HUES48 (cell line): ENCODE measurements around the gene HCST.
"Not testable (repeated sequence)": the region's sequence is repeated elsewhere in the genome, so short reads cannot be mapped to it uniquely, and the experiment has no call there.

Experiments used
- H3K27ac ChIP-seq: one replicate; pipeline ENCODE4 v1.7.0; 2013; ENCODE audit warnings: low read depth, low read length, inconsistent platforms
- H3K27me3 ChIP-seq: 2 replicates; pipeline ENCODE4 v1.6.1; 2013; ENCODE audit warnings: mild to moderate bottlenecking, low read length; ENCODE audit not compliant: control insufficient read depth, insufficient read depth
- H3K36me3 ChIP-seq: 2 replicates; pipeline ENCODE4 v1.6.1; 2013; ENCODE audit warnings: low read length; ENCODE audit not compliant: control insufficient read depth, insufficient read depth
- H3K4me1 ChIP-seq: 2 replicates; pipeline ENCODE4 v1.6.1; 2013; ENCODE audit warnings: mild to moderate bottlenecking, low read length; ENCODE audit not compliant: control insufficient read depth, insufficient read depth
- H3K4me3 ChIP-seq: 2 replicates; pipeline ENCODE4 v1.5.1; 2013; ENCODE audit warnings: mild to moderate bottlenecking, low read depth, low read length
- H3K9ac ChIP-seq: 2 replicates; pipeline ENCODE4 v1.6.1; 2013; ENCODE audit warnings: mild to moderate bottlenecking, low read depth, low read length, moderate library complexity
- H3K9me3 ChIP-seq: 2 replicates; pipeline ENCODE4 v1.6.1; 2013; ENCODE audit warnings: low read length; ENCODE audit not compliant: control insufficient read depth, insufficient read depth

The HCST gene

DNA sequence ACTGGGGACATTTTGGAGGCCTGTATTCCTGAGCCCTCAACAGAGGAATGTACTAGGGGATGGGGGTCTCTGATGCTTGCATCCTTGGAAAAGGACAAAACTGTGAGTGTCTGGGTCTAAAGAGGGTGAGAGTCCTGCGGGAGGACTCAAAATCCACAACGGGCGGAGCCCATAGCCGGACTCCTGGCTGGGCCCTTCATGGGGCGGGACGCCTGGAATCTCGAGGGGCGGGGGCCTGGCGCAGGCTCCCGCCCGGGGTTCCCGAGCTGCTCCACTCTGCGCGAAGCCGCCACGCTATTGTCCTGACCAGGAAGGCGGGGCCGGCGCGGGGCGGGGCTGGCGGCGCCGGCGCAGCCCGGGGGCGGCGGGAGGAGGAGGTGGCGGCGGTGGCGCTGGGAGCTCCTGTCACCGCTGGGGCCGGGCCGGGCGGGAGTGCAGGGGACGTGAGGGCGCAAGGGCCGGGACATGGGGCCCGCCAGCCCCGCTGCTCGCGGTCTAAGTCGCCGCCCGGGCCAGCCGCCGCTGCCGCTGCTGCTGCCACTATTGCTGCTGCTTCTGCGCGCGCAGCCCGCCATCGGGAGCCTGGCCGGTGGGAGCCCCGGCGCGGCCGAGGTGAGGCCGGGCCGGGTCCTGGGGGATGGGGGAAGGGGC lies 34.0 kb upstream of the HCST start, which contains the start of gene APLP1:
TSS of gene APLP1 (plus strand) at position 403 of the 651 bp plus-strand sequence. CDS start at position 466, 63 bp downstream.
- Histone ChIP-seq H3K4me1 (peaks cover 2% of the 10 kb centered on the region; the same call in 1 of the 2 replicates), H3K9me3 (no peaks in the 10 kb centered on the region), H3K27me3 (peaks cover 29% of the 10 kb centered on the region), H3K27ac (peak within 1 kb of the TSS; percentile 68), H3K9ac (no peak within 1 kb of the TSS), H3K36me3 (no peaks in the 10 kb centered on the region), H3K4me3 (peak within 1 kb of the TSS; percentile 62)

DNA sequence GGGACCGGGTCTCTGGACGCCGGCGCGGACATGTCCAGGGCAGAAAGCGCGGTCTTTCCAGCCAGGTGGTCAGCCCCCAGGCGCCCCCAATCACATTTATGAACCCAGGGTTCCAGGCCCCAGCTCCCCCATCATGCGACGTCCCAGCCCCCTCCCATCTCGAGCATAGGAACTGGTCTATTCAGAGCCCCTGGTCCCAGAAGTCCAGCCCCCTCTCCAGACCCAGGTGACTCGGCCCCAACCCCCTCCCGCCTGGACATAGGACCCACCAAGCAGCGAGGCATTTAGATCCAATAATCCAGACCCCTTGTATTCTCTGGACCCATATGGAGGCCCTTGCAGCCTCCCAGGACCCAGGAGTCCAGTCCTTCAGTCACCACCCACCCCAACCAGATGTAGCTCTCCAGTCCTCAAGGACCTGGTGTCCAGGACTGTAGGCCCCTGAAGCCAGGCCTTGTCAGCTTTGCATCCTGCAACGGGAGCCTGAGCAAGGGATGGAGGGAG lies 33.5 kb upstream of the HCST start:
- Histone ChIP-seq H3K9me3 (no peaks in the 10 kb centered on the region), H3K27me3 (peaks cover 29% of the 10 kb centered on the region), H3K4me1 (peaks cover 2% of the 10 kb centered on the region; the same call in 1 of the 2 replicates), H3K27ac (no peak overlapping the region), H3K4me3 (peak overlapping the region; percentile 62), H3K9ac (no peak overlapping the region), H3K36me3 (no peaks in the 10 kb centered on the region)

DNA sequence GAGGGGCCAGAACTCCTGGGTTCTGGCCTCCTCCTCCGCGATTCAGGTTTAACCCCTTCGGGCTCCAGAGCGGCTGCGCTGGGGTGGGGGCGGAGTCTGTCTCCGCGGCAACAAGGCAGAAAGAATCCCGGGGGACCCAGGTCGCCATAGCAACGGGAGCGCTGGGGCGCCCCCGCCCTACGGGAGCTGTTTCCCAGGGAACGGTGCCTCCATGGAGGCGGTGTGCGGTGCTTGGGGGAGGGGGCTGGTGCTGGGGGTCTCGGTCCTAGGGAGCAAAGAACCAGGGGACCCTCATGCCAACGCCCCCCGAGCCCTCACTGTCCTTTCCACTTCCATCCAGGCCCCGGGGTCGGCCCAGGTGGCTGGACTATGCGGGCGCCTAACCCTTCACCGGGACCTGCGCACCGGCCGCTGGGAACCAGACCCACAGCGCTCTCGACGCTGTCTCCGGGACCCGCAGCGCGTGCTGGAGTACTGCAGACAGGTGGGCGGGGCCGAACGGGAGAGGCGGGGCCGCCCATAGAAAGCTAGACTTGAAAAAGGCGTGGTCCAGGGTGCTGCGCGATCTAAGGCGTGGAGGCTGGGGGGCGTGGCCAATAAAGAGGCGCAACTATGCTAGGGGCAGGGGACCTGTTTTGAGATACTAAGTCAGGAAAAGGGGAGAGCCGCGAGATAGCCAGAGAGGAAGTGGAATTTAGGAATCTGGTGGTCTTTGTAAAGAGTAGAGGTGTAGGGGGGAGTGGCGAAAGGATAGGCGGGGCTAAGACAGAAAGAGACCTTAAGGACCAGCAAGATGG lies 32.8 kb upstream of the HCST start:
- no peaks in the 10 kb centered on the region for H3K36me3 ChIP-seq
- no peaks in the 10 kb centered on the region for H3K9me3 ChIP-seq
- H3K27me3 ChIP-seq: peaks cover 29% of the 10 kb centered on the region
- H3K27ac ChIP-seq: peak overlapping the region; percentile 68
- H3K4me3 ChIP-seq: peak overlapping the region; percentile 62
- H3K4me1 ChIP-seq: peaks cover 2% of the 10 kb centered on the region; the same call in 1 of the 2 replicates
- no peak overlapping the region for H3K9ac ChIP-seq

DNA sequence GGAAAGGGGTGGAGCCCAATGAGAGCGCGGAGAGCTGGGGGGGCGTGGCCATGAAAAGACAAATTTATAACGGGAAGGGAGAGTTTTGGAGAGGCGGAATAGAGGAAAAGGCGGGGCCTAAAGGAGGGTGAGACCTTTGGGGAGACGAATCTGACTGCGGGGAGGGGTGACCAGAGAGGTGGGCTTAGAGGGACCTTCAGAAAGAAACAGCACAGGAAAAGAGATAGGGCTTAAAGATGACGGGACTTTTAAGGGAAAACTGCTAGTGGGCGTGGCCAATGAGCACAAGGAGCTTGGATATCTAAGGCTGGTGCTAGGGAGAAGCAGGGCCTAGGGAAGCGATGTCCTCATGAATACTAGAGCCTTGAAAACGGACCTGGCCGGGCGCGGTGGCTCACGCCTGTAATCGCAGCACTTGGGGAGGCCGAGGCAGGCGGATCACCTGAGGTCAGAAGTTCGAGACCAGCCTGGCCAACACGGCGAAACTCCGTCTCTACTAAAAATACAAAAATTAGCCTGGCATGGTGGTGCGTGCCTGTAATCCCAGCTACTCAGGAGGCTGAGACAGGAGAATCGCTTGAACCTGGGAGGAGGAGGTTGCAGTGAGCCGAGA lies 32.1 kb upstream of the HCST start:
- peak overlapping the region; percentile 62 for H3K4me3 ChIP-seq
- H3K9me3 ChIP-seq, H3K9ac ChIP-seq, H3K36me3 ChIP-seq, H3K4me1 ChIP-seq, H3K27ac ChIP-seq: not testable (repeated sequence)
- H3K27me3 ChIP-seq: peaks cover 29% of the 10 kb centered on the region

GRCh38 chr19:35870798-35871197 lies 31.5 kb upstream of the HCST start:
- H3K9ac ChIP-seq: no peak overlapping the region
- H3K27me3 ChIP-seq: peaks cover 25% of the 10 kb centered on the region
- H3K4me1 ChIP-seq: peaks cover 2% of the 10 kb centered on the region; the same call in 1 of the 2 replicates
- no peaks in the 10 kb centered on the region for H3K36me3 ChIP-seq
- no peak overlapping the region for H3K4me3 ChIP-seq
- no peaks in the 10 kb centered on the region for H3K9me3 ChIP-seq
- no peak overlapping the region for H3K27ac ChIP-seq

DNA sequence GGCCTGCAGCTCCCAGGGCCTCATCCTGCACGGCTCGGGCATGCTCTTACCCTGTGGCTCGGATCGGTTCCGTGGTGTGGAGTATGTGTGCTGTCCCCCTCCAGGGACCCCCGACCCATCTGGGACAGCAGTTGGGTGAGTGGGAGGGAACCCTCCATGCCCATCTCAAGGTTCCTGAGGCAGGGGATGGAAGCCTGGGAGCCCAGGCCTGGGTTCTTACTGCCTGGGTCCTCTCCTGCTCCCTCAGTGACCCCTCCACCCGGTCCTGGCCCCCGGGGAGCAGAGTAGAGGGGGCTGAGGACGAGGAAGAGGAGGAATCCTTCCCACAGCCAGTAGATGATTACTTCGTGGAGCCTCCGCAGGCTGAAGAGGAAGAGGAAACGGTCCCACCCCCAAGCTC lies 30.7 kb upstream of the HCST start:
- peaks cover 19% of the 10 kb centered on the region for H3K27me3 ChIP-seq
- no peak overlapping the region for H3K9ac ChIP-seq
- H3K27ac ChIP-seq: no peak overlapping the region
- H3K9me3 ChIP-seq: no peaks in the 10 kb centered on the region
- H3K4me3 ChIP-seq: no peak overlapping the region
- H3K4me1 ChIP-seq: peaks cover 2% of the 10 kb centered on the region; the same call in 1 of the 2 replicates
- no peaks in the 10 kb centered on the region for H3K36me3 ChIP-seq

- H3K36me3 ChIP-seq: no peaks in the 10 kb centered on the region
- H3K27ac ChIP-seq: no peak overlapping the region
- peaks cover 13% of the 10 kb centered on the region for H3K27me3 ChIP-seq
- H3K9ac ChIP-seq: no peak overlapping the region
- peaks cover 2% of the 10 kb centered on the region; the same call in 1 of the 2 replicates for H3K4me1 ChIP-seq
- H3K4me3 ChIP-seq: no peak overlapping the region
- H3K9me3 ChIP-seq: no peaks in the 10 kb centered on the region
Observed at GRCh38 chr19:35872180-35872579, 30.1 kb upstream of the HCST start.

DNA sequence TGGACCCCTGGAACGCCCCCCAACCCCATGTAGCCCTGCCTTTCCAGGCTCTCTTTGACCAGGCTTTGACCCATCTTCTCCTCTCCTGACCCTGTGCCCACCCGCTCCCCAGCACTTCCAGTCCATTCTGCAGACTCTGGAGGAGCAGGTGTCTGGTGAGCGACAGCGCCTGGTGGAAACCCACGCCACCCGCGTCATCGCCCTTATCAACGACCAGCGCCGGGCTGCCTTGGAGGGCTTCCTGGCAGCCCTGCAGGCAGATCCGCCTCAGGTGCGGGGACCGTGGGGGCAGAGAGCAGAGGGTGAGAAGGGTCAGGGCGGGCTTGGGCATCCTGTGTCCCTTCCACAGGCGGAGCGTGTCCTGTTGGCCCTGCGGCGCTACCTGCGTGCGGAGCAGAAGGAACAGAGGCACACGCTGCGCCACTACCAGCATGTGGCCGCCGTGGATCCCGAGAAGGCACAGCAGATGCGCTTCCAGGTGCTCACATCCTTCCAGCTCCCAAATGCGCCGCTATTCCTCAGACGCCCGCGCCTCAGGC lies 27.9 kb upstream of the HCST start:
- Histone ChIP-seq H3K9me3 (no peaks in the 10 kb centered on the region), H3K4me1 (peaks cover 5% of the 10 kb centered on the region; the same call in 1 of the 2 replicates), H3K9ac (no peak overlapping the region), H3K36me3 (no peaks in the 10 kb centered on the region), H3K27ac (no peak overlapping the region), H3K27me3 (no peaks in the 10 kb centered on the region), H3K4me3 (no peak overlapping the region)

DNA sequence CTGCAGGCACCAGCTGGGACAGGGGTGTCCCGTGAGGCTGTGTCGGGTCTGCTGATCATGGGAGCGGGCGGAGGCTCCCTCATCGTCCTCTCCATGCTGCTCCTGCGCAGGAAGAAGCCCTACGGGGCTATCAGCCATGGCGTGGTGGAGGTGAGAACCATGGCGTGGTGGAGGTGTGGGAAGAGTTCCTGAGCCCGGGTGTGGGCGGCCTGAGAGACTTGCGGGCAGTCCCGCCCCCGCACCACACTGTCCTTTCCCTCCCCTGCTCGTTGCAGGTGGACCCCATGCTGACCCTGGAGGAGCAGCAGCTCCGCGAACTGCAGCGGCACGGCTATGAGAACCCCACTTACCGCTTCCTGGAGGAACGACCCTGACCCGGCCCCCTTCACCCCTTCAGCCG lies 23.3 kb upstream of the HCST start:
- Histone ChIP-seq H3K27me3 (no peaks in the 10 kb centered on the region), H3K36me3 (no peaks in the 10 kb centered on the region), H3K9ac (no peak overlapping the region), H3K27ac (no peak overlapping the region), H3K9me3 (no peaks in the 10 kb centered on the region), H3K4me1 (peaks cover 7% of the 10 kb centered on the region; the same call in 1 of the 2 replicates), H3K4me3 (no peak overlapping the region)

- H3K9ac ChIP-seq: no peak overlapping the region
- H3K4me3 ChIP-seq: 0 out of 2 replicates have a peak overlapping the region, but pooled peaks have one; percentile 2
- H3K27ac ChIP-seq: no peak overlapping the region
- H3K27me3 ChIP-seq: no peaks in the 10 kb centered on the region
- no peaks in the 10 kb centered on the region for H3K9me3 ChIP-seq
- H3K4me1 ChIP-seq: peaks cover 7% of the 10 kb centered on the region; the same call in 1 of the 2 replicates
- H3K36me3 ChIP-seq: no peaks in the 10 kb centered on the region
Observed at GRCh38 chr19:35879770-35880317, 22.5 kb upstream of the HCST start.
